Fibroblast of lung (primary cell): Measurements from ENCODE around the gene DNPH1. TPM values are rescaled to one million over a fixed set of nuclear protein-coding genes. Genes with fewer than 3 reads are reported as not detected.

Source experiments
- DNase-seq, 2 donors: peaks; one replicate each; pipeline versions ENCODE4 v3.0.0 to v3.0.0-alpha.2; 2010; ENCODE audit warnings: low read depth in 2 of 2
- H2AFZ ChIP-seq: 2 replicates; pipeline ENCODE4 v1.5.1; 2012; ENCODE audit warnings: low read length, control low read depth, inconsistent platforms
- H3K27ac ChIP-seq: 2 replicates; pipeline ENCODE4 v1.5.1; 2011; ENCODE audit warnings: low read length, control low read depth; ENCODE audit not compliant: insufficient read depth
- H3K27me3 ChIP-seq: 2 replicates; pipeline ENCODE4 v1.5.1; 2011; ENCODE audit warnings: mild to moderate bottlenecking, low read length; ENCODE audit not compliant: control insufficient read depth, insufficient read depth
- H3K36me3 ChIP-seq: 2 replicates; pipeline ENCODE4 v1.5.1; 2011; ENCODE audit warnings: low read length; ENCODE audit not compliant: control insufficient read depth, insufficient read depth
- H3K4me1 ChIP-seq: 2 replicates; pipeline ENCODE4 v1.5.1; 2011; ENCODE audit warnings: low read length; ENCODE audit not compliant: control insufficient read depth, insufficient read depth; ENCODE audit errors: extremely low read depth
- H3K4me2 ChIP-seq: 2 replicates; pipeline ENCODE4 v1.5.1; 2011; ENCODE audit warnings: low read length, control low read depth; ENCODE audit not compliant: insufficient read depth; ENCODE audit errors: extremely low read depth
- H3K4me3 ChIP-seq, 4 experiments: fragments of 200-600 bp in 1 of 4; sonication (generic) in 1 of 4; replicated peaks in 1 of 4; 2 replicates each; pipeline ENCODE4 v1.5.1; 2011 to 2016; ENCODE audit warnings: low read length in 4 of 4, low read depth in 3 of 4, mild to moderate bottlenecking in 3 of 4, control low read depth in 2 of 4, inconsistent platforms in 1 of 4, mixed read lengths in 1 of 4; ENCODE audit not compliant: insufficient read depth in 1 of 4; ENCODE audit errors: control extremely low read depth in 1 of 4
- H3K79me2 ChIP-seq: 2 replicates; pipeline ENCODE4 v1.5.1; 2012; ENCODE audit warnings: mild to moderate bottlenecking, low read length, inconsistent platforms; ENCODE audit not compliant: control insufficient read depth, insufficient read depth
- H3K9ac ChIP-seq: 2 replicates; pipeline ENCODE4 v1.5.1; 2011; ENCODE audit warnings: mild to moderate bottlenecking, low read length, control low read depth; ENCODE audit not compliant: insufficient read depth
- H3K9me3 ChIP-seq: 2 replicates; pipeline ENCODE4 v1.5.1; 2012; ENCODE audit warnings: low read depth, low read length; ENCODE audit not compliant: control insufficient read depth, insufficient read depth
- H4K20me1 ChIP-seq: 2 replicates; pipeline ENCODE4 v1.5.1; 2011; ENCODE audit warnings: low read length; ENCODE audit not compliant: control insufficient read depth, insufficient read depth; ENCODE audit errors: extremely low read depth
- CTCF ChIP-seq, 2 donors: IDR thresholded peaks in 1 of 2; conservative IDR thresholded peaks in 1 of 2; 1 replicate in 1 of 2; 2 replicates in 1 of 2; pipeline ENCODE4 v1.5.1; 2011 to 2012; ENCODE audit warnings: low read length in 2 of 2, control low read depth in 1 of 2, inconsistent platforms in 1 of 2, low read depth in 1 of 2, mild to moderate bottlenecking in 1 of 2
- EZH2 ChIP-seq: IDR thresholded peaks from 2 replicates; pipeline ENCODE4 v1.5.1; 2012; ENCODE audit warnings: low read length, control low read depth, mild to moderate bottlenecking; ENCODE audit errors: missing control alignments
- polyA plus RNA-seq, 2 donors: library from polyadenylated mRNA; depleted of rRNA in 1 of 2; stranded (reverse) in 1 of 2; unstranded in 1 of 2; fragments of >200 nt; gene quantifications; 2 replicates each; pipeline ENCODE4 v1.2.1, GENCODE V29; 2011 to 2012; ENCODE audit warnings: missing spikeins in 1 of 2
- total RNA-seq: library from RNA; depleted of rRNA; stranded (reverse); fragments of >200 nt; gene quantifications from 2 replicates; pipeline ENCODE4 v1.2.1, GENCODE V29; 2014

Gene DNPH1
- total and polyA plus RNA-seq, 2 donors (not counting 1 experiment from before 2014, with no cell fraction given) = 31.2 to 52.5 TPM

GRCh38 chr6:43267619-43268354 lies 38.5 kb upstream of the DNPH1 start:
- TF ChIP-seq CTCF (conservative IDR thresholded peaks at IDR 0.05 in 1 of 2, IDR thresholded peaks at IDR 0.05 in 1 of 2; ENCODE audit: low read depth in 1 of 2, low read length in 2 of 2) (no peak), EZH2 (no peak)
- Histone ChIP-seq H2AFZ (no peak overlapping the region), H3K4me1 (peaks cover 3% of the 10 kb centered on the region), H3K27me3 (peaks cover 34% of the 10 kb centered on the region), H3K9ac (no peak overlapping the region), H4K20me1 (no peaks in the 10 kb centered on the region), H3K27ac (no peak overlapping the region), H3K4me3 (no peak overlapping the region), H3K9me3 (no peaks in the 10 kb centered on the region), H3K4me2 (no peak overlapping the region), H3K79me2 (no peaks in the 10 kb centered on the region), H3K36me3 (no peaks in the 10 kb centered on the region)
- DNase-seq = no peak

- Histone ChIP-seq H3K4me1 (peaks cover 3% of the 10 kb centered on the region), H2AFZ (no peak overlapping the region), H3K9ac (no peak overlapping the region), H3K27me3 (peaks cover 24% of the 10 kb centered on the region), H3K27ac (no peak overlapping the region), H3K36me3 (no peaks in the 10 kb centered on the region), H3K79me2 (no peaks in the 10 kb centered on the region), H3K4me2 (no peak overlapping the region), H3K4me3 (no peak overlapping the region), H4K20me1 (no peaks in the 10 kb centered on the region), H3K9me3 (no peaks in the 10 kb centered on the region)
- no peak for DNase-seq
- TF ChIP-seq CTCF (conservative IDR thresholded peaks at IDR 0.05 in 1 of 2, IDR thresholded peaks at IDR 0.05 in 1 of 2; ENCODE audit: low read depth in 1 of 2, low read length in 2 of 2) = no peak
- TF ChIP-seq EZH2 = no peak
These were observed 36.3 kb upstream of the DNPH1 start for GRCh38 chr6:43265564-43265963.

- H3K4me1 ChIP-seq = peaks cover 3% of the 10 kb centered on the region
- H3K4me2 ChIP-seq = no peak overlapping the region
- no peak for DNase-seq
- no peak overlapping the region for H2AFZ ChIP-seq
- H3K9me3 ChIP-seq = no peaks in the 10 kb centered on the region
- no peaks in the 10 kb centered on the region for H4K20me1 ChIP-seq
- TF ChIP-seq CTCF (conservative IDR thresholded peaks at IDR 0.05 in 1 of 2, IDR thresholded peaks at IDR 0.05 in 1 of 2; ENCODE audit: low read depth in 1 of 2, low read length in 2 of 2) (no peak), EZH2 (no peak)
- H3K27me3 ChIP-seq = peaks cover 19% of the 10 kb centered on the region
- no peak overlapping the region for H3K9ac ChIP-seq
- H3K27ac ChIP-seq = no peak overlapping the region
- H3K79me2 ChIP-seq = no peaks in the 10 kb centered on the region
- H3K4me3 ChIP-seq = no peak overlapping the region
- H3K36me3 ChIP-seq = no peaks in the 10 kb centered on the region
These were observed 35.4 kb upstream of the DNPH1 start for GRCh38 chr6:43264599-43265145.
